Duodenal mucosa (tissue), 2 donors: ENCODE data around the gene IPCEF1.
A peak's percentile ranks its signal among the peaks of the same experiment; 100 is the strongest.

ENCODE experiments used
- H3K27ac ChIP-seq: one replicate; pipeline ENCODE4 v1.7.0; 2013; ENCODE audit warnings: low read depth, low read length
- H3K27me3 ChIP-seq, 2 donors: one replicate each; pipeline ENCODE4 v1.7.0; 2013; ENCODE audit warnings: low read length in 2 of 2, control low read depth in 1 of 2; ENCODE audit not compliant: insufficient read depth in 2 of 2, control insufficient read depth in 1 of 2
- H3K36me3 ChIP-seq, 2 donors: one replicate each; pipeline ENCODE4 v1.7.0; 2013; ENCODE audit warnings: low read length in 2 of 2, control low read depth in 1 of 2; ENCODE audit not compliant: insufficient read depth in 2 of 2, control insufficient read depth in 1 of 2
- H3K4me1 ChIP-seq, 2 donors: one replicate each; pipeline ENCODE4 v1.7.0; 2013; ENCODE audit warnings: low read length in 2 of 2, control low read depth in 1 of 2; ENCODE audit not compliant: insufficient read depth in 2 of 2, control insufficient read depth in 1 of 2
- H3K4me3 ChIP-seq, 2 donors: one replicate each; pipeline ENCODE4 v1.7.0; 2013; ENCODE audit warnings: low read length in 2 of 2, low read depth in 1 of 2
- H3K9ac ChIP-seq, 2 donors: one replicate each; pipeline ENCODE4 v1.7.0; 2013; ENCODE audit warnings: low read length in 2 of 2, low read depth in 1 of 2
- H3K9me3 ChIP-seq, 2 donors: one replicate each; pipeline ENCODE4 v1.7.0; 2013; ENCODE audit warnings: low read length in 2 of 2, control low read depth in 1 of 2; ENCODE audit not compliant: control insufficient read depth in 1 of 2

IPCEF1 gene

DNA sequence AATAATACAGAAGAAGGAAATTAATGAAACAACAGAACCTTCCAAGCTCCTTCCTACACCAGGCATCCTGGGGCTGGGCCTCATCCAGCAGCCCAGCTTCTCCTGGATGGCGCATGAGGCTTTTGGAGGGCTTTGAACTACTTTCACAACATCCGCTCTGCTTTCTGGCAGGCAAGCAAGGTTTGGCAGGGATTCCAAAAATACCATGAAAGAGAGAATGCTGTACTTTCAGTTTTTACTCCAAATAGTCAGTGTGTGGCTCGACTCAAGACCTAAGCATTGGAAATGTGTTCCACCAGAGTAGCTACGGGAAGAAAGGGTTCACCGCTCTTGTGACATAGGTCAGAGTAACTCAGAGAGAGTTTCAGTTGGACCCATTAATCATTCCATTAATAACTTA, 192.2 kb downstream of the IPCEF1 start:
- no peaks in the 10 kb centered on the region for H3K9me3 ChIP-seq
- no peak overlapping the region for H3K27ac ChIP-seq

GRCh38 chr6:154161689-154162088, 194.9 kb downstream of the IPCEF1 start:
- Histone ChIP-seq H3K9me3 (no peaks in the 10 kb centered on the region), H3K4me3 (no peak overlapping the region), H3K27me3 (no peaks in the 10 kb centered on the region), H3K9ac (no peak overlapping the region), H3K36me3 (no peaks in the 10 kb centered on the region), H3K4me1 (peaks cover 7 to 13% of the 10 kb centered on the region in 2 donors), H3K27ac (no peak overlapping the region)

More for the DNA sequence above, 192.2 kb downstream of the IPCEF1 start:
- no peaks in the 10 kb centered on the region for H3K36me3 ChIP-seq
- H3K4me3 ChIP-seq = no peak overlapping the region
- H3K4me1 ChIP-seq = no peaks in the 10 kb centered on the region
- no peaks in the 10 kb centered on the region for H3K27me3 ChIP-seq
- H3K9ac ChIP-seq = no peak overlapping the region

DNA sequence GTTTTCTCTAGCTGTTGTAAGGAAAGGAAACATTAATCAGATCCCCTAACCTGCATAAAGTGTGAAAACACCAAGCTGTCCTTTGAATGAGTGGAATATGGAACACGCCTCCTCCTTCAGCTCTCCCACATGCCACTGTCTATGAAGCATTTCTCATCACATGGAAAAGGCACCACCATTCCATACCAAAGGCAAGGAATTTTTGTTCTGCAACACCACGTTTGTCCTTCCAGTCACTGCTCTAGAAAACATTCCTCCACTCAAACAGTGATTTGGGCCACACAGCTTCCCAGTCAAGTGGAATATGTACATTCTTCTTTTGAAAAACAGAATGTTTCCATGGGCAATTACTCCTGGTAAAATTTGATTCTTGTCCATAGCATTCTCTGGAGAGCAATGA, 197.5 kb downstream of the IPCEF1 start:
- Histone ChIP-seq H3K27ac (no peak overlapping the region), H3K9ac (no peak overlapping the region), H3K4me3 (no peak overlapping the region), H3K4me1 (peaks cover 14 to 23% of the 10 kb centered on the region in 2 donors), H3K9me3 (no peaks in the 10 kb centered on the region), H3K27me3 (no peaks in the 10 kb centered on the region), H3K36me3 (no peaks in the 10 kb centered on the region)

DNA sequence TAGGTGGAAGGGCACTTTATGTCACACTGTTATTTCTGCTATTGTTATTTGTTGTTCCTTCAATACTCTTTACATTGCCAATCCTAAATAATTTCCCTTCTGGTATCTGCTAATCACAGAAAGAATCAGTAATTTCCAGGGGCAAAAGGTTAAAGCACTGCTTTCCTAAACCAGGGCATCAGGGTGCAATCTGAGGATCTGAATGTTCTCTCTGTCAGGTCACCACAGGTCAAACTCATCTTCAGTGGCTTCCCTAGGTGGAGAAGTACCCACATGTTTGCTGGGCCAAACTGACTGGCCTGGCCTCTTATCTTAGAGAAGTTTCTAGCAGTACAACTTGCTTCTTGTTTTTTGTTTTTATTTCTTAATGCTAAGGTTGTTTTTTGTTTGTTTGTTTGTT, 198.9 kb downstream of the IPCEF1 start:
- H3K9ac ChIP-seq = no peak overlapping the region
- H3K9me3 ChIP-seq = no peaks in the 10 kb centered on the region
- peaks cover 14 to 23% of the 10 kb centered on the region in 2 donors for H3K4me1 ChIP-seq
- no peaks in the 10 kb centered on the region for H3K36me3 ChIP-seq
- H3K27me3 ChIP-seq = no peaks in the 10 kb centered on the region
- peak overlapping the region in 1 of 2 donors; percentile 56 for H3K4me3 ChIP-seq
- H3K27ac ChIP-seq = no peak overlapping the region

- Histone ChIP-seq H3K4me1 (peaks cover 14 to 23% of the 10 kb centered on the region in 2 donors), H3K27ac (no peak overlapping the region), H3K36me3 (no peaks in the 10 kb centered on the region), H3K9ac (no peak overlapping the region), H3K9me3 (no peaks in the 10 kb centered on the region), H3K27me3 (no peaks in the 10 kb centered on the region), H3K4me3 (peak overlapping the region in 1 of 2 donors; percentile 56)
Measured at GRCh38 chr6:154157082-154157481, 199.5 kb downstream of the IPCEF1 start.

DNA sequence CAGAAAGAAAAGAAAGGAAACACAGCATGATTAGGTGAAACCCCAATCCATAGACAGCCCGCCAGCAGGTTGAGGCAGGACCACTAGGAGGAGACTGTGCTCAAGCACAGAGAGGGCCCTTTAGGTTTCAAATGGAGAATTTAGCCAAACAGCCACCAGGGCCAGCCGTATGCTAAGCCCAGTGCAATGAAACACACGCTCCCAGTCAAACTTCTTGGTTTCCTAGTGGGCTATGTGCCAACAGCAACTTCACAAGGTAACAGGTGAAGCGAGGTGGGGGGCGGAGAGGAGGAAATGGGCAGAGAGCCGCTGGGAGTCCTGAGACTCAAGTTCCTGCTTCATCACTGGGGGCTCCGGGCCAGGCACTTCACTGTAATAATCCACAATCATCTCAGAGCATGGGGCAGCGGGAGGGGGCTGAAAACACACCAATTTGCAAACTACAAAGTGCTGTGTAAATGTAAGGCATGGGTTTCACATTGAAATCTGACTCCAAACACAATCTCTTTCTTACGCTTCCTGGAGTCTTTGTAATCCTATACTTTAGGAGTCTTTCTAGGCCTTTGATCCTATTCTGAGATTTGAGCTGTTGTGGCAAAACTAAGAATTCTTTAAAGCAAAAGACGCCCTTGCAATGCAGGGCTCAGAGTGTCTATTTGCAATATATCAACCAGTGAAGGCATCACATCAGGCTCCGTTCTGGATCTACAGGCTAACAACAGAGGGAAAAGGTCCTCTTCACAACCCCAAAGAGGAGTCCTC, 200.3 kb downstream of the IPCEF1 start:
- peaks cover 14 to 23% of the 10 kb centered on the region in 2 donors for H3K4me1 ChIP-seq

GRCh38 chr6:154154389-154154967, 202.1 kb downstream of the IPCEF1 start:
- H3K4me1 ChIP-seq = peaks cover 14 to 23% of the 10 kb centered on the region in 2 donors
- H3K36me3 ChIP-seq = no peaks in the 10 kb centered on the region
- H3K9ac ChIP-seq = no peak overlapping the region
- no peak overlapping the region for H3K4me3 ChIP-seq
- no peaks in the 10 kb centered on the region for H3K9me3 ChIP-seq
- no peak overlapping the region for H3K27ac ChIP-seq
- no peaks in the 10 kb centered on the region for H3K27me3 ChIP-seq

More for the DNA sequence above, 200.3 kb downstream of the IPCEF1 start:
- Histone ChIP-seq H3K27ac (no peak overlapping the region), H3K9ac (no peak overlapping the region), H3K4me3 (peak overlapping the region in 1 of 2 donors; percentile 56), H3K36me3 (no peaks in the 10 kb centered on the region), H3K9me3 (no peaks in the 10 kb centered on the region), H3K27me3 (no peaks in the 10 kb centered on the region)

DNA sequence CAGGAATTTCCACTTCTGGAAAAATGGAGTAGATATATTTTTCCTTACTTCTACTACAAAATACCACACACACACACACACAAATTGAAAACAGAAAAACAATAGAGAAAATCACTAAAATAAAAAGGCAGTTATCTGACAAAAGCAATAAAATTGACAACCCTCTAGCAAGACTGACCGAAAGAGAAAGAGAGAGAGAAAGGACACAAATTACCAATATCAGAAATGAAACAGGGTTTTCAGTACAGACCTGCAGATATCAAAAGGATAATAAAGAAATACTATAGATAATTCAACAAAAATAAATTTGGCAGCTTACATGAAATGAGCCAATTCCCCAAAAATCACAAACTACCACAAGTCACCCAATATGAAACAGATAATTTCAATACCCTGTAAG, 212.8 kb downstream of the IPCEF1 start:
- Histone ChIP-seq H3K4me1 (no peaks in the 10 kb centered on the region), H3K36me3 (no peaks in the 10 kb centered on the region), H3K9ac (no peak overlapping the region), H3K4me3 (no peak overlapping the region), H3K27ac (no peak overlapping the region), H3K27me3 (peaks cover 0 to 4% of the 10 kb centered on the region in 2 donors), H3K9me3 (no peaks in the 10 kb centered on the region)

DNA sequence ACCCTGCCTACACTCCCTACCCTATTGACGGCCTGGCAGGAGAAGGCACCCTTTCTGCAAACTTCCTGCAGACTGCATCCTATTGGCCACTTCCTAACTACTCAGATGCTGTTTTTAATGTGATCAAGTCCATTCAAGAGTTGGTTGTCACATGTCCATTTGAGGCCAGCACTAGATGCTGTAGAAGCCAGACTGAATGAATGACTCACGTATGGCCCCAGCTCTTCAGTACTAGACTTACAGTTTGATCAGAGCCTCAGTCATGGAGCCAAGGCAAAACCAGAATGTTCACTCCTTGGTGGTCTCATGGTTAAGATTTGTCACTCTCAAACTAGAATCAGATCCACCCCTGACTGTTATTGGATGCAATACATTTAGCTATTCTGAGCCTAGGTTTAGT, 215.9 kb downstream of the IPCEF1 start:
- Histone ChIP-seq H3K27ac (no peak overlapping the region), H3K4me1 (no peaks in the 10 kb centered on the region), H3K9ac (no peak overlapping the region), H3K9me3 (no peaks in the 10 kb centered on the region), H3K36me3 (no peaks in the 10 kb centered on the region), H3K4me3 (no peak overlapping the region), H3K27me3 (no peaks in the 10 kb centered on the region)

DNA sequence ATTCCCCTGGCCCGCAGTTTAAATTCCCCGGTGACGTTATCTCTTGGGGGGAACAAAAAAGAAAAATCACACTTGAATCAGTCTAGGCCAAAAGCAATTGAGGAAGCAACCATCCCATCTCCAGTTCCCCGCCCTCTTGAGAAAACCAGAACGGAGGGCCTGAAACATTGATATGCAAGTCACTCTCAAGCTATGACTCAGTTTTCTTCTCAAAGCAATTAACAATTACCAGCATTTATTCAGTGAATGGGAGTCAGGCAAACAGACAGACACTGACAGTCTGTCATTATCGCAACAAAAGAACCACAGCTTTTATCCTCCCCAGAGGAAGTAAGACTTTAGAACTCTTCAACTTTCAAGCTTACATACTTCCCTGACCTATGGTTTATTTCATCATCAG, 216.7 kb downstream of the IPCEF1 start:
- Histone ChIP-seq H3K4me3 (no peak overlapping the region), H3K27ac (no peak overlapping the region), H3K4me1 (no peaks in the 10 kb centered on the region), H3K27me3 (no peaks in the 10 kb centered on the region), H3K36me3 (no peaks in the 10 kb centered on the region), H3K9me3 (no peaks in the 10 kb centered on the region), H3K9ac (no peak overlapping the region)
